ENCODE results near the gene UNC13B. TPM values are rescaled to one million over a fixed set of nuclear protein-coding genes. Genes with fewer than 3 reads are reported as not detected.

UNC13B gene
- 56.1 TPM for total RNA-seq

DNA sequence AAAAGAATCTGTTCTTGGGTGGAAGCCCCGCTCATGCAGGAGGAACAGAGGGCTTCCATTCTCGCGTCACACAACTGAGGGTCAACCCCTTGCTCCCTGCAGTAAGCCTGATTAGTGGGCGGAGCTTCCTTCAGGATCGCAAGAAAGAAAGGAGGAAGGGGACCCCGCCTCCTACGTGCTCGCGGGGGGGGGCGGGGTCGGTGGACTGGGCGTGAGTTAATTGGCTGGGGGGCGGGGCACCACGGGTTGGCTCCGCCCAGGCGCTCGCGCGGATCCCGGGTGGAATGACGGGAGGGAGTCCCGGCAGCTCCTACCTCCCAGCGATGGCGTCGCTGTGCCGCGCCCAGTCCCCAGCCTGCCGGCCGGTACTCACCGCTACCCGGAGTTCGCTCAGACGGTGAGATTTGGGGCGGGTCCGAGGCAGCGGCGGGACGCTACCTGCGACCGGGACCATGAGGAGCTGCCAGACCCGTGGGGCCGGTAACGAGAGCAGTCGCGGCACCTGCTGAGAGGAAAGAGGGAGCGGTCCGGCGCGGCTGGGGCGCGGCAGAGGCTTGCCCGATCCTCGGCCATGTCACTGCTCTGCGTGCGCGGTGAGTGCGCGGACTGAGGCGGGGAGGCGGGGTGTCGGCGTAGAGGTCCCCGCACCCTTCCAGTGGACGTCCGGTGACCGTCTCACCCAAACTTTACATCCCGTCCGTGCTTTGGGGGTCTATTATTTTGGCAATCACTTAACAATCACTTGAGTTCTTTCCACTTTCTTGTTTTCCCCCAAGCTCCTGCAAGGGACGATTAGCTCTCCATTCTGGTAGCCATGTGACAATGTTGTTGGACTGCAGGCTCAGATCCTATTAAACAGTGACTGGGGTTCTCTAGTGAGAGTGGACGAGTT is at the start of gene UNC13B:
Gene UNC13B, plus strand, starts transcription at position 297 of the 892 bp plus-strand sequence. Its CDS starts 275 bp downstream, at position 572.

GRCh38 chr9:35115680-35116538 is 45.9 kb upstream of the UNC13B start, which contains the start of gene ATOSB:
ATOSB (minus strand) TSS chr9:35115862; CDS start chr9:35108274, 7,588 bp downstream.

Other genes with a start within 250 kb of the UNC13B start
- 11.2 TPM for gene PHF24, start 203.7 kb upstream of the UNC13B start, total RNA-seq
- gene DNAJB5, start 172.3 kb upstream of the UNC13B start, total RNA-seq: 23.5 TPM
- 174 TPM for gene VCP, start 89.4 kb upstream of the UNC13B start, total RNA-seq
- 29.5 TPM for gene FANCG, start 82.1 kb upstream of the UNC13B start, total RNA-seq
- 24.4 TPM for gene PIGO, start 65.4 kb upstream of the UNC13B start, total RNA-seq
- gene STOML2, start 58.9 kb upstream of the UNC13B start, total RNA-seq: 85.3 TPM
- gene ATOSB, start 46.1 kb upstream of the UNC13B start, total RNA-seq: 19.1 TPM

All from camera-type eye (tissue), 1 donor.